ENCODE results near the gene FTSJ3.

FTSJ3 gene

DNA sequence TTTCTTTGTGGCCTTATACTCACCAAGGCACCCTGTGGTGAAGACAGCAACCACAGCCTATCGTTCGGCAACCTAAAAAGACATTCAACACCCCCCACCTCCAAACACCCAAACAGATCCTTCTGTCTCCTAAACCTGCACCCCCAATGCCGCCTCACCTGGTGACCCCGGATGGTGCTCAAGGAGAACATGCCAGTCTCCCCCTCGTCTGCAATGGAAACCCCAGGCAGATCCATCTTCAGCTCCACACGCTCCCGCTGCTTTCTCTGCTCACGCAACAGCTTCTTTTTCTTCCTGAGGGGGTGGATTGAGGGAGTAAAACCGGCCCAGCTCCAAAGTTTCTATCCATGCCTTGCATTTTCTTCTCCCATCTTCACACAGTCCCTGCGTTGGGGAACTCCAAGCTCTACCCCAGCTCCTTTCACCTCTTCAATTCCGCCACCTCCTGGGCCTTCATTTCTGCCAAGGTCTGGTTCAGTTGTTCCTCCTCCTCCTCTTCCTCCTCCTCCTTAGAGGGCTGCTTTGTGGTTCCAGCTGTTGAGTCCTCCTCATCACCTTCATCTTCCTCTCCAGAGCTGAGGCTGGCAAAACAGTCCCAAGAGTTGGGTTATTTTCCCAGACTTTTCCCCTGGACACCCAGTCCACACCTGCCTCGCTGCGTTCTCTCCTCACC lies 3.7 kb downstream of the FTSJ3 start:
- no peak for TF ChIP-seq ZBTB7A (IDR thresholded peaks at IDR 0.05; ENCODE audit: low read depth)
- no peak for TF ChIP-seq CREB1 (IDR thresholded peaks at IDR 0.05; ENCODE audit: low read depth)
- TF ChIP-seq EGR1 (IDR thresholded peaks at IDR 0.05): no peak
- TF ChIP-seq TCF12 (IDR thresholded peaks at IDR 0.05; ENCODE audit: low read depth): no peak
- no peak for TF ChIP-seq TEAD4 (IDR thresholded peaks at IDR 0.05)

GRCh38 chr17:63822537-63822936 lies 4.9 kb downstream of the FTSJ3 start:
- TF ChIP-seq TEAD4 (IDR thresholded peaks at IDR 0.05) (no peak), CREB1 (IDR thresholded peaks at IDR 0.05; ENCODE audit: low read depth) (no peak), EP300 (IDR thresholded peaks at IDR 0.05; ENCODE audit: borderline replicate concordance) (no peak), YY1 (IDR thresholded peaks at IDR 0.05; ENCODE audit: low read depth) (no peak), ZBTB7A (IDR thresholded peaks at IDR 0.05; ENCODE audit: low read depth) (no peak), USF1 (IDR thresholded peaks at IDR 0.05) (no peak), NFIC (IDR thresholded peaks at IDR 0.05) (no peak), CEBPB (IDR thresholded peaks at IDR 0.05) (no peak), RAD21 (IDR thresholded peaks at IDR 0.05; ENCODE audit: low read depth) (no peak), TAF1 (IDR thresholded peaks at IDR 0.05; ENCODE audit: low read depth) (no peak), REST (IDR thresholded peaks at IDR 0.05; ENCODE audit: low read depth) (no peak), EGR1 (IDR thresholded peaks at IDR 0.05) (no peak), TCF12 (IDR thresholded peaks at IDR 0.05; ENCODE audit: low read depth) (no peak)

DNA sequence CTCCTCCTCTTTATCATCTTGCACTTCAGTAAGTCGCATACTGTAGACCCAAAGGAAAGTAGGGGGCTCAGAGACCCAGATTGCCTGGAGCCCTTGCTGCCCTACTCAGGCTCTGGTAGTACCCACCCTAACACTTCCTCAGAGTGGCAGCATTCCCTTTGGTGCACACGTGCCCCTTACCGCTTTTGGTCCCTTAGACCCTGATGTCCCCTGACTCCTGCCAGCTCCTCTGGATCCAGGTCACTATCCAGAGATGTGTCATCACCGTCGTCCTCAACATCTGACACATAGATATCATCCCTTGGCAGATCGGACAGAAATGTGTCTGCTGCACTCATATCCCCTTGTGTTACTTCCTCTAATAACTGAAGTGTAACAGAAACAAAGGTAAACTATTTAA lies 5.7 kb downstream of the FTSJ3 start:
- TF ChIP-seq CREB1 (IDR thresholded peaks at IDR 0.05; ENCODE audit: low read depth) (no peak), REST (IDR thresholded peaks at IDR 0.05; ENCODE audit: low read depth) (no peak)
- TF ChIP-seq, protein P1, sequence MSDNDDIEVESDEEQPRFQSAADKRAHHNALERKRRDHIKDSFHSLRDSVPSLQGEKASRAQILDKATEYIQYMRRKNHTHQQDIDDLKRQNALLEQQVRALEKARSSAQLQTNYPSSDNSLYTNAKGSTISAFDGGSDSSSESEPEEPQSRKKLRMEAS (IDR thresholded peaks at IDR 0.05): no peak

- TF ChIP-seq RAD21 (IDR thresholded peaks at IDR 0.05; ENCODE audit: low read depth): no peak
- TF ChIP-seq CREB1 (IDR thresholded peaks at IDR 0.05; ENCODE audit: low read depth): no peak
- TF ChIP-seq CEBPB (IDR thresholded peaks at IDR 0.05): no peak
- TF ChIP-seq REST (IDR thresholded peaks at IDR 0.05; ENCODE audit: low read depth): no peak
- TF ChIP-seq TAF1 (IDR thresholded peaks at IDR 0.05; ENCODE audit: low read depth): no peak
- no peak for TF ChIP-seq ZBTB7A (IDR thresholded peaks at IDR 0.05; ENCODE audit: low read depth)
- TF ChIP-seq YY1 (IDR thresholded peaks at IDR 0.05; ENCODE audit: low read depth): no peak
- no peak for TF ChIP-seq TEAD4 (IDR thresholded peaks at IDR 0.05)
- no peak for TF ChIP-seq EGR1 (IDR thresholded peaks at IDR 0.05)
Measured at GRCh38 chr17:63820963-63821561, 6.4 kb downstream of the FTSJ3 start.

GRCh38 chr17:63819585-63820537 lies 7.6 kb downstream of the FTSJ3 start:
- TF ChIP-seq, protein P1 (IDR thresholded peaks at IDR 0.05): no peak
- TF ChIP-seq ZBTB7A (IDR thresholded peaks at IDR 0.05; ENCODE audit: low read depth): no peak
